Stimulated activated CD8-positive, alpha-beta memory T cell treated with anti-CD3 and anti-CD28 coated beads, Interleukin-4, amount 100 ng/mL, for 1 hour (primary cell): ENCODE results near the gene RMI1.

Experiments
- DNase-seq, 2 donors: peaks; one replicate each; pipeline ENCODE4 v3.0.0-alpha.2; 2020; ENCODE audit warnings: low read depth in 2 of 2, low spot score in 1 of 2

The RMI1 gene

DNA sequence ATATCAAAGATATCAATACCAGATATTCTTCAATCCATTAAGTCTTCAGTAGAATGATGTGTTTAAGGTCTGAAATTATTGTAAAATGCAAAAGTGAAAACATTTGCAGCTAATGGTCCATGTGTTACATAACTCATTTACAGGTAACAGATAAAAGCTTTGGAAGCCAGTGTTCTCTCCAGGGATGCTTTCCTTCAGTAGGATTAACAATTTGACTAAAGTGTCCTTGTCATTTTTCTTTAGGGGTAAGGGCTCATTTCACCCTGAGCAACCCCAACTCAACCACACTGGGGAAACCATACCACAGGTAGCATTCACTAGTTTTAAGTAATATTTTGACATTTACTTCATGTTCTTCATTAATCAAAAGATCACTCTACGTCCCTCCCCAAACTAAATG is 13.5 kb upstream of the RMI1 start:
- no peak for DNase-seq

DNA sequence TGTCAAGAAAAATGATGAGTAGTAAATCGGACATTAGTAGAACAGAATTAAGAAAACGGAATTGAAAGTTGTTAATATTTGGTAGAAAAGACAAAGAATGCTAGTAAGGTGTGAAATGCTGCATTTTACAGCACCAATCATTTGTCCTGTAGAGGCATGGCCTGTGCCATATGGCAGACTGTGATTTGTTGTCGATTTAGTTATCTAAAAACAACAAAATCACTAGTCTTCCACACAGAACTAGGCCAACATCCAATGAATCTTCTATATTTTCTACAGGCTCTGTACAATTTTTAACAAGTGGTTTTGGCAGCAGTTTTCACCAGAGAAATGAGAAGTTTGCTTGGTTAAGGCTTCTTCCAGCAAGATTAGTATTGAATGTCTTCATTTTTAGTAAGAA is 11.0 kb upstream of the RMI1 start:
- no peak for DNase-seq

DNA sequence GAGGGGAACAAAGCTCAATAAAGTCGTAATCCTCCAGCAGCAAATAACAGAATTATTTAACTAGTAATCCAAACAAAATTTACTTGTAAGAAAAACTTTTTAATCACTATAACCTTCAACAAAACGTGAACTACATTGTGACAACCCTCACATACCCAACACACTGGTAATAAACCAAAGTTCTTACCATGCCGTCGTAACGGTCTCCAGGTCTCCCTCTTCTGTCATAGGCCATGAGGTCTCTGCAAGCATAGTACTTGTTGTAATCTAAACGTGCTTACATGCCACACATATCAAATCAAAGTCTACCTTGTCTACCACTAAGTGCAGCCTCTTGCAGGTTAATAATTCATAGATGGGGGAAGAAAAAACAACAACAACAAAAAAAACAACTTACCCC is 9.1 kb upstream of the RMI1 start:
- no peak for DNase-seq

DNA sequence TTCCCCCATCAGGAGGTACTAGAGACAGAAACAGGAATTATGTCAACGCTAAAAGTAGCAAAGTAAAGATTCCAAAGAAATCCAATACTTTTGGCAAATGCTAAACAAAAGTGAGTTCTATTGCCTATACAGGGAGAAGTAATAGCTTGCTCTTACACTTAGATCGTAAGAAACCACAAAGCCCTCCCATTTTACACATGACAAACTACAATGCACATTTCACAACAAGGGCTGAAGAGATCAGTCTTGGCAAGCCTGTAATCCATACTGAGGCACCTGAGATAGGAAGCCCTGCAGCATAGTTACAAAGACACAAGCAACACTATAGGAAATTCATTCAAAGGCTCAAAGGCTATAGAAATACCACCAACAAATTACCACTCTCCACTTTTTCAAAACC is 8.3 kb upstream of the RMI1 start:
- DNase-seq: no peak

DNA sequence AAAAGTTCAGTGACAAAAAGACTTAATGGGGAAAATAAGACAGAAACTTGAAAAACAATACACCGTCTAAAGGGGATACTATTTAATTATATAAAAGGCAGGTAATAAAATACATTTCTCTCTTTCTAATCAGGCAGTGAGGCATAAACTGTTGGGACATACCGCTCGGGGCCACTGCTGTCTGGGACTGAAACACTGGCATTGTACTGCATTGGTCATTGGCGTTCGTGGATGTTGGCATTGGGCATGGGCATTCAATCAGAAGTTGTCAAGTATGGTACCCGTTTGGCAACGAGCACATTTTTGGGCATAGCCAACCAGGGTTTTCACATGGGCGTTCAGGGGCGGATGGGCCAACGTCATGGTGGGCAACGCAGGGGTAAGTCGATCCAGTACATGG is 5.3 kb upstream of the RMI1 start:
- no peak for DNase-seq

DNA sequence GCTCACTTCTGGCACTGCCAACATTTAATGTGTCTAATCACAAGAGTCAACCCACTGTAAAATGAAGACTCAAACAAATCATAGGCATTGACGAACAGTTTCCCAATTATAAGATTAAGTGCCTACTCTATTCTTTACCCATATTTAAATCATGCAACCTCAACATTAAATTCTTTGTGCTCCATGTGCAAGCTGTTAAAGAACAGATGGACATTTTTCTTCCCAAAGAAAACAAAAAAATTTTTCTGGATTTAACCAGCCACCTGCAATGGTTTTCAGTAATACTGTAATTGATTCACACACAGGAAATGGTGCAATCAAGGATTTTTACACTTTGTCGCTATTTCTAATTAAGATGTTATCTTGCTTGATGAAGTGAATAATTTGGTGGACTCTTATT is 4.2 kb upstream of the RMI1 start:
- no peak for DNase-seq

DNA sequence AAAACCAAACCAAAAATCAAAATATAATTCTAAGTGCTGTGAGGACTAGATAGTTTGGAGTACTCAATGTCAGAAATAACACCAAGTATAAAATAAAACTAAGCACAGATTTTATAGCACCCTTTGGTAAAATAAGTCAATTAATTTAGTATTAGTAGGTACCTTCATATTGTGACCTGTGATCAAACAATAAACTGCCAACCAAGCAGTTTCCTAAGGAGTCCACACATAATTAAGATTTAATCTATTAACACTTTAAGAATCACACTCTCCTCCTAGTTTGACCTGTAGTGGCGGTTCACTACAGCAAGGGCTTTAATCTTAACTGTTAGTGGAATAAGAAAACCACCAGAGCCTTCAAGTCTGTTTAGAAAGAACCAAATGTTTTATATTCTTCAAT is 3.4 kb upstream of the RMI1 start:
- DNase-seq: no peak

DNA sequence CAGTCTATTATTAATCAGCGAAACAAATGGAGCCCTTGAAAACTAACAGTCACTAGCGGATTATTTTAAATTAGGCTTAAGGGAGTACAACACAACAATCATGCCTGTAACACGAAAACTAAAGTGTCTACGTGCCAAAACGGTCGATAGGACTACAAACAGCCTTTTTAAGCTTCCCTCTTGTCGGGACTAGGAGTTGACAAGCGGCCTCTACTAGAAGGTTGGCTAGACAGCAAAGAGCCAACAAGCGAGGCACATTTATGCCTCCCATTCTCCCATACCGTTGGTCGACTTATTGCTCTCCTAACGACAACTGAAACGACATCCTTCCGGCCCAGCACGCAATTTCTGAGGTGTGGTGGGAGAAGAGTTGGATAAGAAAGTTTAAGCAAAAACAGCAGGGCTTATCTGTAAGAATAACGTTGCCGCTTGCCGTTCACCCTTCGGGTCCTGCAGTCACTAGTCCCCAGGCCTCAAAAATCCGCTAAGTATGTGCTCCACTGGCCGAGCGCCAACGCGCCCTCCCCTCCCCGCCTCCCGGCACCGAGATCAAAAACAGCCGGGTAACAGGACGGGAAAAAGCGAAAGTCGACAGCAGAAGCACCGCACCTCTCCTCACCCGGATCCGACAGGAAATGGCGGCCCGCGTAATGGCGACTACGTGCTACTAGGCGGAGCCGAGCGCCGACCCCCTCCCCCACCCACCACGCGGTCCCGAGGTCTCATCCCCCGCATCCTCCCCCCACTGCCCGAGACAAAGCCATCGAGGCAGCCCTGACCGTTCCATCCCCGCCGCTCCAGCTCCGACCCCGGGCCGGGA is 1.4 kb upstream of the RMI1 start:
- DNase-seq: peak; percentile 65 to 77

DNA sequence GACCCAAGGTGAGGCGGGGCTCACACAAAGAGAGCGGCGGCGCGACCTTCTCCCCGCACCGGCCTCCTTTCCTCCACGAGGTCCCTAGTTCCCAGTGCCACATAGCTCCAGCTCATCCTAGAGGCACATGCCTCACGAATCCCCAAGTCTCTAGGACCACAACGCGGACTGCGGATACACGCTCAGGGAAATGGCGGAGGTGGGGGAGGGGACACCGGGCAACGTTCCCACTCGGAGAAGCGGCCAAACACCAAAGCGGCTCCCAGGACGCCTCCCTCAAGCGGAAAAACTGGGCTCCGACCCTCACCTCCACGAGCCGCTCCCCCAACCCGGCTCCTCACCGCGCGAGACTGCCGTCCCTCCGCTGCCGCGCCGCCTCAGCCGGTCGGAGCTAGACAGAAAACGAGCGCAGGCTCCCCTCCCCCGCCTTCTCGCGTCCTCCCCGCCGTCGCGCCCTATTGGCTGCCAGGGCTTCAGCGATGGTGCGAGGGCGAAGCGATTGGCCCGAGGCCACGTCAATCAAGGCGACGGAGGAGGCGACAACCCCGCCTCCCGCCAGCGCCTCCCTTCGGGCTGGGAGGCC is 702 bp upstream of the RMI1 start, which contains the start of gene HNRNPK:
HNRNPK (minus strand) TSS at position 404 of the 583 bp plus-strand sequence. CDS start 1,963 bp downstream, outside the sequence.
- peak; percentile 99 for DNase-seq

DNA sequence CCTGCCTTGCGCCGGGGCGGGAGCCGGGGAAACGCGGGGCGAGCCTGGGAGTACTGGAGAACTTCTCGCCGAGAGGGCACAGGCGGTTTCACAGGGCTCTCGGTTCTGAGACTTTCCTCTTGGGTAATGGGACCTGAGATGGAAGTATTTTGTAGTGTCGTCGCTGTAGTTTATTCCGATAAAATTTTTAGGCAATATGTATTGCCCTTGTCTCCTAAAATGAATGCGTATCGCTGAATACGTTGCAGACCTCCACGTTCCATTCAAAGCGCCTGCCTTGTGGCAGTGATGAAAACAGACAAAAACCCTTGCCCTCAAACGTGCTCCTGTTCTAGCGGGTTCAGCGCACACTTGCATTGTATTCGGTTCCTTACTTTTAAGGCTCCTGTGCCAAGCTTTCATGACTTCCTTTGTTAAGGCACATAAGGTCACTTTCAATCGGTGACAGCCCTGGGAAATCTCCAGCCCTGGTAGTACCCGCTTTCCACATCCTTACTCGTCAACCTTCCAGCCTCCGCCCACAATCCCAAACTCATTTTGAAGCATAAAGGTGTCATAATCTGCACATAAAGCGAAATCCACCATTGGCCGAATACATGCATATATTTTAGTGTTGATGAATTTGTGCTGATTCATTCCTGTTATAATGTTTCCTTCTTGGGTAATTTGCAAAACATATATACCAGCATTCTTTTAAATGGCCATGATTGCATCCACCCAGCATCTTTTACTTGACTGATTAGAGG is 694 bp downstream of the RMI1 start:
- DNase-seq: no peak

DNA sequence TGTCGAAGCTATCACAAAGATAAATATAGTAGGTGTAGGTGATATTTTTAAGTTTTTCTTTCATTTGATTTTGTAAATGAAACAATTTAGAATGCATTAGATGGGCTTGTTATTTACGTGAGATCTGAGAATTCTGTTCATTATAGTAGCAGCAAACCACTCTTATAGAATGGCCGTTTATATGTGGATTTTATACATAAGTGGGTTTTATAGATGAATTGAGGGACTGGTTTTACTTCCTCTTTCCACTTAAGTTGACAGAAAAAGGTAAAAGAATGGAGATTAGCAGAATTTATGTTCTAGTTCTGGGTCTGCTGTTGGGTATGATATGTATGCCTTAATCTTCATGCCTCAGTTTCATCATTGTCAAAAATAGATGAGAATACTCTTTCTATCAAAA is 5.6 kb downstream of the RMI1 start:
- DNase-seq: no peak

DNA sequence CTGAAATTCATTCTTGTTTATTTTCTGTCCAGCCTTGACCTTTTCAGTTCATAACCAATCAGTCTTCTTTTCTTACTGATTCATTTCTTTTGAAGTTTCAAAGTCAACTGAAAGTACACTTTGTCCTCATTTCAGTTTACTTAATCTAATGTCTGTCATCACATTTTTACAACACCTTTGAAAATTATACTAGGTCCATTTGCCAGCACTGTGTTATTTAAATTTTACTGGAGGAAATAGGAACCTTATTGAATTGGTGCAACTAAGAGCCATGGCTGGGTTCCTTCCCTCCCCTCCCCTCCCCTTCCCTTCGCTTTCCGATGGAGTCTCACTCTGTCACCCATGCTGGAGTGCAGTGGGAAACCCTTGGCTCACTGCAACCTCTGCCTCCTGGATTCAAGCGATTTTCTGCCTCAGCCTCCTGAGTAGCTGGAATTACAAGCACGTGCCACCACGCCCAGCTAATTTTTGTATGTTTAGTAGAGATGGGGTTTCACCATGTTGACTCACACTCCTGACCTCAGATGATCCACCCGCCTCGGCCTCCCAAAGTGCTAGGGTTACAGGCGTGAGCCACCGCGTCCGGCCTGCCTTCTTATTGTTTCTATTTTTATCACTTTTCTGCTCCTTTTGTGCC is 6.3 kb downstream of the RMI1 start:
- DNase-seq: no peak

DNA sequence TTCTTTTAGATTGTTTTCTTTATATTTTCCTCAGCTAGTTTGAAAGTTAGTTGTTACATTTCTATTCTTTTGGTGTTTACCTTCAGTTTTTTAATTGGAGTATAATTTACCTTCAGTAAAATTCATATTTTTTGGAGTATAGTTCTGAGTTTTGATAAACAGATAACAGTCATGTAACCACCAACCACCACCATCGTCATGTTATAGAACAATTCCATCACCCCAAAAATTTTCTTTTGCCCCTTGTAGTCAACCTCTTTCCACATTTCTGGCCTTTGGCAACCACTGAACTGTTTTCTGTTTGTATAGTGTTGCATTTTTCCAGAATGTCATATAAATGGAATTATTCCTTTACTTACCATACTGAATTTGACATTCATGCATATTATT is 6.8 kb downstream of the RMI1 start:
- no peak for DNase-seq

DNA sequence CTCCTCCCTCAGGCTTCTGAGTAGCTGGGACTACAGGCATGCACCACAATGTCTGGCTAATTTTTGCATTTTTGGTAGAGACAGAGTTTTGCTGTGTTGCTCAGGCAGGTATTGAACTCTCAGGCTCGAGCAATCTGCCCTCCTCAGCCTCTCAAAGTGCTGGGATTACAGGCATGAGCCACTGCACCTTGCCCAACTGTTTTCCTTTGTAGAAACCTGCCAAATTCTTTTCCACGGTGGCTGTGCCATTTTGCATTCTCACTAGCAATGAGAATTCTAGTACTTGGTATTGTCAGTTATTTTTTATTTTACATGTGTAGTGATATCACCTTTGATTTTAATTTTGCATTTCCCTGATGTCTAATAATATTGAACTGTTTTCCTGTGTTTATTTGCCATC is 7.8 kb downstream of the RMI1 start:
- DNase-seq: no peak

DNA sequence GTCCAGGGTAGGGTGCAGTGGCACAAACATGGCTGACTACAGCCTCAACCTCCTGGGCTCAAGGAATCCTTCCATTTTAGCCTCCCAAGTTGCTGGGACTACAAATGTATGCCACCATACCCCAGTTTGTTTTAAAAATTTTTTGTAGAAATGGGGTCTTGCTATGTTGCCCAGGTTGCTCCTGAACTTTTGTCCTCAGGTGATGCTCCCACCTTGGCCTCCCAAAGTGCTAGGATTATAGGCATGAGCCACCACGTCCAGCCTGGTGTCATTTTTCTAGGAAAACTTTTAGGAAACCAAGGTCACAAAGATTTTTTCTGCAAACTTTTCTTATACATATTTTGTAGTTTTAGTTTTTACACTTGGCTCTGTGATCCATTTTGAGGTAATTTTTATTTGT is 10.8 kb downstream of the RMI1 start:
- DNase-seq: no peak

DNA sequence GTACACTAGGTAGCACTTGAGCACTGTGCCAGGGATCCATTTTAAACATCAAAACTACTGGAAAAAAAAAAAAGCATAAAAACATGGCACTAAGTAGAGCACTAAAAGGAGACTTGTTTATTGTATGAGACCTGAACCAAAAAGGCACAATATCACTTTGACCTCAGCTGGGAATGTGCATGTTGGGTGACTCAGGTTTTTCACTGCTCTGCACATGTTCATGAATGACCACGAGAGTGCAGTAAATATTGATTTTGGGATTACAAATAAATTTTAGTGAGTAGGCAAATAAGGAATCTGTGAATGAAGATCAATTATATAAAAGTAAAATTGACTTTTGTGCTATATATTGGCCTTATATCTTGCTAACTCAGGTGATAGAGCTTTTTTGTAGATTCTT is 11.8 kb downstream of the RMI1 start:
- DNase-seq: no peak

DNA sequence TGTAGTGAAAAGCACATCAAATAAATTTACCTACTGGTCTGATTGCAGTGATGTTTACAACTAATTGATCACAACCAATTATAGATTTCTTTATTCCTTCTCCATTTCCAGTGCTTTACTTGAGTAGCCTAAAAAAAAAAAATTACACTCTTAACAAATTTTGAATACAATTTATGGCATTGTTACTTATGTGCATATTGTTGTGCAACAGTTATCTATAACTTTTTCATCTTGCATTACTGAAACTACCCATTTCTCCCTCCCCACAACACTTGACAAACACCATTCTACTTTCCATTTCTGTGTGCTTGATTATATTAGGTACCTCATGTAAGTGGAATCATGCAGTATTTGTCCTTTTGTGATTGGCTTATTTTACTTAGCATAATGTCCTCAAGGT is 12.3 kb downstream of the RMI1 start:
- no peak for DNase-seq

DNA sequence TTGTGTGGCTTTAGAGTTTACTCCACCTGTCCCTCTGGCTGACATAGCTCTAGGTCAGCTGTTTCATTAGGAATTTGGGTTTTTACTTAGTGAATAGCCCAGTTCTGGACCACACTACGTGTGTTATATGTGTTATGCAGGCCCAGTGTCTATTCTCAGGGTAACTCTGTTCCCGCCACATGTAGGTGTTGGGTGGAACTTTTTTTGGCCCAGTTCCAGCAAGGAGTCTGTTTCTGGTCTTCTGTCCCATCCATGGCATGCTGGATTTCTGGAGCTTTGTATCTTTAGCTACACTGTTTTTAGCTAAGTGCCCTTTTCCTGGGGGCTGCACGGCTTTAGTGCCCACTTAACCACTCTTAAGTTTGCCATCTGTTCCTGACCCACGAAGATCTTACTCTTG is 15.5 kb downstream of the RMI1 start:
- no peak for DNase-seq

DNA sequence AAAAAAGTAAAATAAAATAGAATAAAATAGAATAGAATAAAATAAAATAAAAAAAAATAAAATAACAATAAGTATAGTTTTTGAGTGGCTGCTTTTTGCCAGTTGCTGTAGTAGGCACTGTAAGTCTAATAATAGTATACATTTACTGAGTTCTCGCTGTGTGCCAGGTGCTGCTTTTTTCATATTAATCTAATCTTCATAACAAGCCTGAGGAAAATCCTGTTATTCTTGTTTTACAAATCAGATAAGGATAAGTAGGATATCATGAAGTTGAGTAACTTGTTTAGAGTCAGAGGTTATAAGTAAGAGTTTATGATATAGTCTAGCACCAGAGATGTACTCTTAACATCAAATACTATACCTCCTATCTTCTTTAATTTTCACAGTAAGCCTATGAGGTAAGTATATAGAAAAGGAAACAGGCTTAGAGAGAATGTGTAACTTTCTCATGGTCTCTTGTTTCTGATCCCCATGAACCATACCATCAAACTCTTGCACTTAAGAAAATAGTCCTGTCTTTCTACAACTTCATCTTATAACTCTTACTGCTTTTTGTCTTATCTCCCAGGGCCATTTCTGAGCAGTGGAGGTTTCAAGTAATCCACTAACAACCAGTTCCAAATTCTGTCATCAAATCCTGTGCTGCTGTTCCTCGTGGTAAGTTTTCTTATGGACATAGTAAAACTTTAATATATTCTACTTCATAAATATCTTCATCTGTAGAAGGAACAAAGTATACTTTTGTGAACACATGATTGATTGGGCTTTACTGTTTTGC is 18.7 kb downstream of the RMI1 start:
- DNase-seq: no peak

DNA sequence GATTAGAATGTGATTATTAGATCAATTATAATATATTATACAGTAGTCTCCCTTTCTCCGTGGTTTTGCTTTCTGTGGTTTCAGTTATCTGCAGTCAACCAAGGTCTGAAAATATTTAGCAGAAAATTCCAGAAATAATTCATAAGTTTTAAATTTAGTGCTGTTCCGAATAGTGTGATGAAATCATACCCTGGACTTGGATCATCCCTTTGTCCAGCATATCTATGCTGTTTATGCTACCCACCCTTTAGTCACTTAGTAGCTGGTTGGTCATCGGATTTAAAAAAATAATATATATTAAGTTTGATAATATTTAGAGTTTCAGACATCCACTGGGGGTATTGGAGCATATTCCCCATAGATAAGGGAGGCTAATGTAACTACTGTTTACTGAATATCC is 19.6 kb downstream of the RMI1 start:
- DNase-seq: no peak

DNA sequence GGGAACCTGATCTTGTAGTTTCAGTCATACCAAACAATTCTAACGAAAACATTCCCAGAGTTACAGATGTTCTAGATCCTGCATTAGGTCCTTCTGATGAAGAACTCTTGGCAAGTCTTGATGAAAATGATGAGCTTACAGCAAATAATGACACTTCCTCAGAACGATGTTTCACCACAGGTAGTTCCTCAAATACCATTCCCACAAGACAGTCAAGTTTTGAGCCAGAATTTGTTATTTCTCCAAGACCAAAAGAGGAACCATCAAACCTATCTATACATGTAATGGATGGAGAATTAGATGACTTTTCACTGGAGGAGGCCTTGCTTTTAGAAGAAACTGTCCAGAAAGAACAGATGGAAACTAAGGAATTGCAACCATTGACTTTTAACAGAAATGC is 21.0 kb downstream of the RMI1 start:
- no peak for DNase-seq
